IMR-90 (cell line): ENCODE results near the gene PROM2.

Experiments
- CTCF ChIP-seq: conservative IDR thresholded peaks from 2 replicates; pipeline ENCODE4 v1.5.1; 2012; ENCODE audit warnings: mild to moderate bottlenecking, low read depth, low read length, improper control_type of control experiment
- ELK1 ChIP-seq: fragments of 150-350 bp; IDR thresholded peaks from 2 replicates; pipeline ENCODE4 v1.6.1; 2016; ENCODE audit warnings: low read depth, mild to moderate bottlenecking, low read length, moderate library complexity, borderline replicate concordance
- FOS ChIP-seq: fragments of 150-350 bp; IDR thresholded peaks from 2 replicates; pipeline ENCODE4 v1.6.1; 2016; ENCODE audit warnings: low read depth, low read length
- MAZ ChIP-seq: IDR thresholded peaks from 2 replicates; pipeline ENCODE4 v1.6.1; 2012; ENCODE audit warnings: low read depth, mild to moderate bottlenecking, low read length, improper control_type of control experiment, moderate library complexity, borderline replicate concordance
- MXI1 ChIP-seq: IDR thresholded peaks from 2 replicates; pipeline ENCODE4 v1.6.1; 2012; ENCODE audit warnings: low read depth, mild to moderate bottlenecking, low read length, moderate library complexity, borderline replicate concordance
- POLR2A ChIP-seq: IDR thresholded peaks from 2 replicates; pipeline ENCODE4 v1.6.1; 2012; ENCODE audit warnings: mild to moderate bottlenecking, low read depth, low read length
- RAD21 ChIP-seq: IDR thresholded peaks from 2 replicates; pipeline ENCODE4 v1.6.1; 2012; ENCODE audit warnings: low read length, improper control_type of control experiment
- RFX5 ChIP-seq: IDR thresholded peaks from 2 replicates; pipeline ENCODE4 v1.8.0; 2012; ENCODE audit warnings: low read depth, mild to moderate bottlenecking, low read length, moderate library complexity
- SMC3 ChIP-seq: fragments of 150-350 bp; IDR thresholded peaks from 2 replicates; pipeline ENCODE4 v1.6.1; 2016; ENCODE audit warnings: low read depth, mild to moderate bottlenecking, antibody characterized with exemption, low read length, moderate library complexity

- TF ChIP-seq CTCF (no peak), POLR2A (no peak), RFX5 (no peak), MAZ (no peak), FOS (no peak), RAD21 (no peak), SMC3 (no peak), ELK1 (no peak), MXI1 (no peak)
Observed at GRCh38 chr2:95275601-95276243, 1.5 kb downstream of the PROM2 start.
